Sigmoid colon (tissue), 7 donors: ENCODE data around the gene MEGF11. TPM values are rescaled to one million over a fixed set of nuclear protein-coding genes. Genes with fewer than 3 reads are reported as not detected.

Experiments used
- DNase-seq: peaks from one replicate; pipeline ENCODE4 v3.0.0-alpha.2; 2019
- H3K27ac ChIP-seq, 4 donors: fragments of 200-600 bp; sonication (generic); one replicate each; pipeline ENCODE4 v1.5.1; 2016 to 2019; ENCODE audit warnings: mild to moderate bottlenecking in 1 of 4
- H3K27me3 ChIP-seq, 3 donors: fragments of 200-600 bp; sonication (generic); one replicate each; pipeline ENCODE4 v1.5.1; 2019; ENCODE audit warnings: mild to moderate bottlenecking in 1 of 3
- H3K36me3 ChIP-seq, 4 donors: fragments of 200-600 bp; sonication (generic); one replicate each; pipeline ENCODE4 v1.5.1; 2016 to 2019
- H3K4me1 ChIP-seq, 4 donors: fragments of 200-600 bp; sonication (generic); one replicate each; pipeline ENCODE4 v1.5.1; 2017 to 2019
- H3K4me3 ChIP-seq, 4 donors: fragments of 200-600 bp; sonication (generic); one replicate each; pipeline ENCODE4 v1.5.1; 2017 to 2019; ENCODE audit warnings: mild to moderate bottlenecking in 2 of 4, moderate library complexity in 1 of 4
- H3K9me3 ChIP-seq, 4 donors: fragments of 200-600 bp in 3 of 4; sonication (generic) in 3 of 4; one replicate each; pipeline versions ENCODE4 v1.5.1 to v1.6.1; 2013 to 2019
- EP300 ChIP-seq, 4 donors: sonication (generic); formaldehyde crosslinking; IDR thresholded peaks; one replicate each; pipeline ENCODE4 v1.6.1; 2017; ENCODE audit warnings: antibody characterized with exemption in 4 of 4
- POLR2A ChIP-seq, 2 donors: fragments of 450-650 bp; IDR thresholded peaks; one replicate each; pipeline ENCODE4 v1.6.1; 2016; ENCODE audit warnings: antibody characterized with exemption in 2 of 2, mild to moderate bottlenecking in 2 of 2, moderate library complexity in 2 of 2
- POLR2AphosphoS5 ChIP-seq, 4 donors: sonication (generic); formaldehyde crosslinking; IDR thresholded peaks; one replicate each; pipeline ENCODE4 v1.6.1; 2017; ENCODE audit warnings: antibody characterized with exemption in 4 of 4
- WGBS, 2 donors: extraction: QIAGEN DNeasy Blood & Tissue Kit; methylation state at CpG; one replicate each; pipeline ENCODE4 v1.1.7; 2013; 5-methylcytosine and 5-hydroxymethylcytosine counted together
- intact Hi-C: fragments of 100-400 bp; cut with DNase I; formaldehyde crosslinking; loops from one replicate; pipeline ENCODE4 v1.15.1; 2023
- polyA plus RNA-seq, 3 donors: library from polyadenylated mRNA; stranded (reverse); fragments of 200-250 nt; gene quantifications; one replicate each; pipeline ENCODE4 v1.2.3, GENCODE V29; 2013
- total RNA-seq, 4 donors: library from RNA; depleted of rRNA; stranded (reverse); fragments of >200 nt; gene quantifications; one replicate each; pipeline ENCODE4 v1.1.0, GENCODE V29; 2016
- TF ChIP-seq, protein P1 (sequence below), 4 experiments: fragments of 450-650 bp in 3 of 4; fragments of 200-600 bp in 1 of 4; IDR thresholded peaks; one replicate each; pipeline ENCODE4 v1.5.1; 2016 to 2019; ENCODE audit warnings: antibody characterized with exemption in 4 of 4, mild to moderate bottlenecking in 3 of 4, moderate library complexity in 2 of 4
- donor health status: healthy with polysubstance abuse.
- donor health status: Bipolar disorder and iron deficiency.
- donor health status: healthy.

Gene MEGF11
- total and polyA plus RNA-seq, 7 donors = 0.04 TPM; not detected in 6

DNA sequence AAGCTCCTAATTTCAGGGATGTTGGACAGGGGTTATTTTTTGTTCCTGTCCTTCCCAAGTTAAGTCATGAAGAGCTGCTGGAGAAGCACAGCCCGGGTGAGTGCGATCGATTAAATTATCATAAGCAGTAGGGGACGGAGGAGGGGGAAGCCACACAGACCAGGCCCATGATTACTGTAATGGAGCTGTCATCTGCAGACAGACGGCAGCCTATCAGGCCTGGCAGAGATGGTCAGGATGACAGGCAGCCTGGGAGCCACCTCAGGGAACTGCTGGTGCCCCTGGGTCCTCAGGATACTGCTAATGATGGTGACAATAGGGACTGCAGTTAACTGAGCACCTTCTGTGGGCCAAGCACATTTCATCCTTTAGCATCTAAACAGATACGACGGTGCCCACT, 236.6 kb downstream of the MEGF11 start:
- Histone ChIP-seq H3K36me3 (no peaks in the 10 kb centered on the region), H3K27ac (no peak overlapping the region), H3K4me1 (no peaks in the 10 kb centered on the region), H3K4me3 (no peak overlapping the region), H3K27me3 (peaks cover 0 to 6% (median 0%) of the 10 kb centered on the region in 3 donors), H3K9me3 (peaks cover 0 to 4% (median 0%) of the 10 kb centered on the region in 4 donors)
- intact Hi-C loops = no loop called here
- TF ChIP-seq, protein P1, sequence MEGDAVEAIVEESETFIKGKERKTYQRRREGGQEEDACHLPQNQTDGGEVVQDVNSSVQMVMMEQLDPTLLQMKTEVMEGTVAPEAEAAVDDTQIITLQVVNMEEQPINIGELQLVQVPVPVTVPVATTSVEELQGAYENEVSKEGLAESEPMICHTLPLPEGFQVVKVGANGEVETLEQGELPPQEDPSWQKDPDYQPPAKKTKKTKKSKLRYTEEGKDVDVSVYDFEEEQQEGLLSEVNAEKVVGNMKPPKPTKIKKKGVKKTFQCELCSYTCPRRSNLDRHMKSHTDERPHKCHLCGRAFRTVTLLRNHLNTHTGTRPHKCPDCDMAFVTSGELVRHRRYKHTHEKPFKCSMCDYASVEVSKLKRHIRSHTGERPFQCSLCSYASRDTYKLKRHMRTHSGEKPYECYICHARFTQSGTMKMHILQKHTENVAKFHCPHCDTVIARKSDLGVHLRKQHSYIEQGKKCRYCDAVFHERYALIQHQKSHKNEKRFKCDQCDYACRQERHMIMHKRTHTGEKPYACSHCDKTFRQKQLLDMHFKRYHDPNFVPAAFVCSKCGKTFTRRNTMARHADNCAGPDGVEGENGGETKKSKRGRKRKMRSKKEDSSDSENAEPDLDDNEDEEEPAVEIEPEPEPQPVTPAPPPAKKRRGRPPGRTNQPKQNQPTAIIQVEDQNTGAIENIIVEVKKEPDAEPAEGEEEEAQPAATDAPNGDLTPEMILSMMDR (IDR thresholded peaks at IDR 0.05) = no peak
- TF ChIP-seq EP300 (IDR thresholded peaks at IDR 0.05) = no peak
- no peak for TF ChIP-seq POLR2A (IDR thresholded peaks at IDR 0.05)
- no peak for TF ChIP-seq POLR2AphosphoS5 (IDR thresholded peaks at IDR 0.05)
- WGBS, 2 donors = 77 to 91% methylated on average over 7 of the region's 7 CpGs
- DNase-seq = no peak

DNA sequence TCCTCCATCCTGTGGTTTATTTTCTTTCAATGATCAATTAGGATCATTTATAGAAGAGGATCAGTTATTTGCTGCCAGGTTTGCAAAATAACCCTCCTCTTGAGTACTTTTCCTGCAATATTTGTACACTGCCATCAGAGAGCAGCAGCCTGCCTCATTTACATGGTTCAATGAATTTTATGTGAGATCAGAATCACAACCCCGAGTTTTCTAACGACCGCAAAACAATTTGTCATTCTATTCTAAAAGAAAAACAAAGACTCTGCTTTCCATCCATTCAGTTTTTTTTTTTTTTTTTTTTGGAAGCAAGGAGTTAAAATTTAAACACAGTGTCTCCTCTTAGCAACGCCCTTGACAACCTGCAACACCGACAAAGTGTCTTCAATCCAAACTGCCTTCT, 237.4 kb downstream of the MEGF11 start:
- H3K9me3 ChIP-seq = peaks cover 0 to 4% (median 0%) of the 10 kb centered on the region in 4 donors
- no peaks in the 10 kb centered on the region for H3K4me1 ChIP-seq
- H3K27me3 ChIP-seq = peaks cover 0 to 6% (median 0%) of the 10 kb centered on the region in 3 donors
- WGBS, 2 donors = 48 to 63% methylated on average over 5 of the region's 5 CpGs
- TF ChIP-seq EP300 (IDR thresholded peaks at IDR 0.05) (no peak), POLR2A (IDR thresholded peaks at IDR 0.05) (no peak), POLR2AphosphoS5 (IDR thresholded peaks at IDR 0.05) (no peak)
- TF ChIP-seq, protein P1 (IDR thresholded peaks at IDR 0.05) = no peak
- H3K4me3 ChIP-seq = no peak overlapping the region
- intact Hi-C loops = no loop called here
- H3K27ac ChIP-seq = no peak overlapping the region
- no peak for DNase-seq
- H3K36me3 ChIP-seq = no peaks in the 10 kb centered on the region

DNA sequence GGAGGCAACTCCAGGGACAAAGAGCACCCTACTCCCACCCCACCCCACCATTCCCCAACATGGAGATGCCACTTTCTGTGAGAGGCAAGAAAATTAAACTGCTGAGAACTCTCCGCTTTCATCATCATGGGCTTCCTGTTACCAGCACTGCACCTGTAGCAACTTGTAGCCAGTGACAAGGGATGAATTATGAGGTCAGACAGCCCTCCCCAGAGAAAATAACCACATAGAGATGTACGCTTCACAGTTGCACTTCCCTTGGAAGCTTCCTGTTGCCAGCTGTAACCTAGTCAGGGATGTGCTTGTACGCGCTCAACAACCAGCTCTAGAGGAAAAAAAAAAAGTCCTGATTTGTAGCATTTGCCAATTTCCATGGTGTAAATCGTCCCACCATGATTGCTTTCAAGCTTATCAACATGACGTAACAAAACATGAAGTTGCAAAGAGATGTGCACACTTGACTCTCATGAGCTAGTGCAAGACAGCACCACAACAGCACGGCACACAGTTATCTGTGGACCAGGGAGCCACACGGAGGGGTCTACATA, 238.8 kb downstream of the MEGF11 start:
- H3K9me3 ChIP-seq = peaks cover 0 to 4% (median 0%) of the 10 kb centered on the region in 4 donors
- no peak for TF ChIP-seq POLR2A (IDR thresholded peaks at IDR 0.05)
- TF ChIP-seq, protein P1 (IDR thresholded peaks at IDR 0.05) = no peak
- TF ChIP-seq POLR2AphosphoS5 (IDR thresholded peaks at IDR 0.05) = no peak
- TF ChIP-seq EP300 (IDR thresholded peaks at IDR 0.05) = no peak

DNA sequence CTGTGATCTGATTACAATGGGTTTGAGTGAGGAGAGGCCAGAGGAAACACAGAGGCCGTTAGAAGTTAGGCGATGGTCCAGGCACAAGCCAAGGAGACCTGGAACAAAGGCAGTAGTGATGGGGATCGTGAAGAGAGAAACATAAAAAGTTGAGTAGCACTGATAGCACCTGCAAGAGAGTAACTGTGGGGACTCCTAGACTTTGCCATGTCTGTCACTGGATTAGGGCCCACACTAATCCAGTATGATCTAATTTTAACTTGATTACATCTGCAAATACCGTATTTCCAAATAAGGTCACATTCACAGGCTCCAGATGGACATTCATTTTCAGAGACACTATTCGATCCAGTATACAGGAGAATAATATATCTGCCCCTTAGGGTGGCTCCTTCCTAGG, 239.5 kb downstream of the MEGF11 start:
- Histone ChIP-seq H3K36me3 (no peaks in the 10 kb centered on the region), H3K4me1 (no peaks in the 10 kb centered on the region), H3K4me3 (no peak overlapping the region), H3K27ac (no peak overlapping the region), H3K27me3 (no peaks in the 10 kb centered on the region), H3K9me3 (peaks cover 0 to 4% (median 0%) of the 10 kb centered on the region in 4 donors)
- DNase-seq = no peak
- 77 to 78% methylated on average over 5 of the region's 5 CpGs for WGBS, 2 donors
- intact Hi-C loops = no loop called here
- TF ChIP-seq, protein P1 (IDR thresholded peaks at IDR 0.05) = no peak
- TF ChIP-seq EP300 (IDR thresholded peaks at IDR 0.05) (no peak), POLR2A (IDR thresholded peaks at IDR 0.05) (no peak), POLR2AphosphoS5 (IDR thresholded peaks at IDR 0.05) (no peak)

More for the DNA sequence above, 238.8 kb downstream of the MEGF11 start:
- no peak overlapping the region for H3K4me3 ChIP-seq
- no peak overlapping the region for H3K27ac ChIP-seq
- WGBS, 2 donors = 71 to 90% methylated on average over 8 of the region's 8 CpGs
- H3K27me3 ChIP-seq = peaks cover 0 to 6% (median 0%) of the 10 kb centered on the region in 3 donors
- no peaks in the 10 kb centered on the region for H3K36me3 ChIP-seq
- H3K4me1 ChIP-seq = no peaks in the 10 kb centered on the region
- intact Hi-C loops = no loop called here
- no peak for DNase-seq
